Stimulated activated CD8-positive, alpha-beta memory T cell treated with anti-CD3 and anti-CD28 coated beads, Interleukin-4, amount 100 ng/mL, for 48 hours (primary cell): ENCODE measurements around the gene SLC19A1.
"Not testable (repeated sequence)": the region's sequence is repeated elsewhere in the genome, so short reads cannot be mapped to it uniquely, and the experiment has no call there.

Source experiments
- DNase-seq: peaks from one replicate; pipeline ENCODE4 v3.0.0-alpha.2; 2020

SLC19A1 gene

DNA sequence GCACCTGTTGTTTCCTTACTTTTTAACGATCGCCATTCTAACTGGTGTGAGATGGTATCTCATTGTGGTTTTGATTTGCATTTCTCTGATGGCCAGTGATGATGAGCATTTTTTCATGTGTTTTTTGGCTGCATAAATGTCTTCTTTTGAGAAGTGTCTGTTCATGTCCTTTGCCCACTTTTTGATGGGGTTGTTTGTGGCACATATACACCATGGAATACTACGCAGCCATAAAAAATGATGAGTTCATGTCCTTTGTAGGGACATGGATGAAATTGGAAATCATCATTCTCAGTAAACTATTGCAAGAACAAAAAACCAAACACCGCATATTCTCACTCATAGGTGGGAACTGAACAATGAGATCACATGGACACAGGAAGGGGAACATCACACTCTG lies 39.0 kb downstream of the SLC19A1 start:
- not testable (repeated sequence) for DNase-seq

DNA sequence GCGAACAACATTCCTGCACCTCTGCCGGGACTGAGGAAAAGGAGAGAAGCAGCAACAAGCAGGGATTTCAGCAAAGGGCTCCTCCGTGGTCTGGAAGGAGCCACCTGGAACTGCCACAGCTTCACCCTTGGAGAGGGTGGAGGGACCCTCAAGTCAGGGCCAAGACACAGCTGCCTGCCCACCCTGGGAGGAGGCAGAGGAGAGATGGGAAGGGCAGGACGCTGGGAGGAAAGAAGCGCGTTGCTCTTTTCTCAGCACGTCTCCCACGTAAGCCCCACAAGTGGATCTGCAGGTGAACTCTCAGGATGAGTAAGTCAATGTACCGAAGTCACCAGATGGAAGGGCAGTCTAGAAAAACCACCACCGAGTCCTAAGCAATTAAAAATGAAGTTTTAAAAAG lies 39.6 kb downstream of the SLC19A1 start:
- no peak for DNase-seq

DNA sequence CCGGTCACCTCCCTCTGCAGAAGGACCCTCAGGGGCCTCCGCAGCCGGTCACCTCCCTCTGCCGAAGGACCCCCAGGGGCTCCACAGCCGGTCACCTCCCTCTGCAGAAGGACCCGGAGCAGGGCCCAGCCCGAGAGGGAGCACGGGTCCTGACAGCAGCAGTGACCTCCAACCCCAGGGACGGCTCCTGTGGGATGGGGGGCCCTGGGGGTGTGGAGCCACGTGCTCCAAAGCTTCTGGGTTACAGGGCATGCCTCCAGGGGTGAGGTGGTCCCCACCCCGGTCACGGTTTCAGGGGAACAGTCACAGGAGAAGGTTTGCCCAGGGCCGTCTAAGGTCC lies 40.3 kb downstream of the SLC19A1 start:
- no peak for DNase-seq

GRCh38 chr21:45501081-45502005 lies 40.9 kb downstream of the SLC19A1 start:
- DNase-seq = not testable (repeated sequence)

GRCh38 chr21:45499970-45500577 lies 42.2 kb downstream of the SLC19A1 start:
- no peak for DNase-seq

DNA sequence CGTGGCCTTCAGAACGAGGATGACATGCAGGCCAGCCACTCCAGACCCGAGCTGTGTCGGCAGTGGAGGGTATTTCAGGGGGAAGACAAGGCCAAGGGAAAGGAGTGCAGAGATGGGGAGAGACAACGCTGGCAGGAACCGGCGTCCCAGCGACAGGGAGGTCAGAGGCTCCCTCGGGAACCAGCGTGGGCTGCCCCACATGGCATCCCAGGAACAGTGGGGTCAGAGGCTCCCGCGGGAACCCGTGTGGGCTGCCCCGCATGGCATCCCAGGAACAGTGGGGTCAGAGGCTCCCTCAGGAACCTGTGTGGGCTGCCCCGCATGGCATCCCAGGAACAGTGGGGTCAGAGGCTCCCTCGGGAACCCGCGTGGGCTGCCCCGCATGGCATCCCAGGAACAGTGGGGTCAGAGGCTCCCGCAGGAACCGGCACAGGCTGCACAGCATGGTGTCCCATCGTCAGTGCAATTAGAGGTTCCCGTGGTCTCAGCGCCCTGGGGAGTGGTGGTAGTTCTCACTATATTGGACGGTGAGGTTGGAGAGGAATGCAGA lies 43.0 kb downstream of the SLC19A1 start:
- no peak for DNase-seq

DNA sequence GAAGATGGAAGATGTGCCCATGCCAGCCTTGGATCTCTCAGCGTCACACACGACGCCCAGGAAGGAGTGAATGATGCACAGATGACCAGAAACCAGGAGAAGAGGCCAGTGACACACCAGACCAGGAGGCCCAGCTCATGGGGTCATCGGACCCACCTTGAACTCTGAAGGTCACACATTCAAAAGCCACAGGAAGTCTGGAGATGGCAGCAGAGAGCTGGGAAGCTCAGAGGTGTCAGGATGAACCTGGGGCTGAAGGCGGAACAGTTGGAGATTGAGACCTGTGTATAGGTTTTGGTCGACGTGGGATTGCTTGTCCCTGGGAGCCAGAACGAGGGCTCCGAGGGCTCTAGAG lies 43.6 kb downstream of the SLC19A1 start:
- DNase-seq = no peak

DNA sequence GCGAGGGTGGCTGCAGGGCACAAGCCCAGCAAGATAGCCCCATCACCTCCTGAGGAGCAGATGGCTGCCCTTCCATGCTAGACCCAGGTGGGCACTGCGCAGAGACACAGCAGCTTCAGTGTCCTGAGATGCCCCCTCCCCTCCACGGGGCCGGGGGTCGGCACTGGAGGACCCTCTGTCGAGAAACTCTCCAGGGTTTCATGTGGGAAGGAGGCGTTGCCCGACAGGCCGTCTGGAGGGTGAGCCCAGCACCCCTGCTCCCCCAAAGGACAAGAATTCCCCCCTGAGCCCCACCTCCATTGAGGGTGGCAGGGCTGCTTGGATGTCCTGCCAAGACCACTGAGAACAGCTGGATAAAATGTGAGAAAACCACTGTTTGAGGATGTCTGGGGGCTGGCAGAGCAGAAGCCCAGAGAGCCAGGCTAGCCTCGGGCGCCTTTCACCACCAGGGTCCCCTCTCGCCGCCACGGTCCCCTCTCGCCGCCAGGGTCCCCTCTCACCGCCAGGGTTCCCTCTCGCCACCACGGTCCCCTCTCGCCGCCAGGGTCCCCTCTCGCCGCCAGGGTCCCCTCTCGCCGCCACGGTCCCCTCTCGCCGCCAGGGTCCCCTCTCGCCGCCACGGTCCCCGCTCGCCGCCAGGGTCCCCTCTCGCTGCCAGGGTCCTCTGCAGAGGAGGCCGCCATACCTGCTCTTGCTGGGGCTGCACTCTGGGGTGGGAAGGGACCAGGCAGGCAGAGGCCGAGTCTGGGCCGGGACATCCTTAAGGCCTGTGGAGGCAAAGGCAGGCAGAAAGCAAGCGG lies 44.2 kb downstream of the SLC19A1 start:
- DNase-seq = no peak

- no peak for DNase-seq
These were observed 45.0 kb downstream of the SLC19A1 start for GRCh38 chr21:45496968-45497845.

- no peak for DNase-seq
These were observed 45.9 kb downstream of the SLC19A1 start for GRCh38 chr21:45496151-45496967.

DNA sequence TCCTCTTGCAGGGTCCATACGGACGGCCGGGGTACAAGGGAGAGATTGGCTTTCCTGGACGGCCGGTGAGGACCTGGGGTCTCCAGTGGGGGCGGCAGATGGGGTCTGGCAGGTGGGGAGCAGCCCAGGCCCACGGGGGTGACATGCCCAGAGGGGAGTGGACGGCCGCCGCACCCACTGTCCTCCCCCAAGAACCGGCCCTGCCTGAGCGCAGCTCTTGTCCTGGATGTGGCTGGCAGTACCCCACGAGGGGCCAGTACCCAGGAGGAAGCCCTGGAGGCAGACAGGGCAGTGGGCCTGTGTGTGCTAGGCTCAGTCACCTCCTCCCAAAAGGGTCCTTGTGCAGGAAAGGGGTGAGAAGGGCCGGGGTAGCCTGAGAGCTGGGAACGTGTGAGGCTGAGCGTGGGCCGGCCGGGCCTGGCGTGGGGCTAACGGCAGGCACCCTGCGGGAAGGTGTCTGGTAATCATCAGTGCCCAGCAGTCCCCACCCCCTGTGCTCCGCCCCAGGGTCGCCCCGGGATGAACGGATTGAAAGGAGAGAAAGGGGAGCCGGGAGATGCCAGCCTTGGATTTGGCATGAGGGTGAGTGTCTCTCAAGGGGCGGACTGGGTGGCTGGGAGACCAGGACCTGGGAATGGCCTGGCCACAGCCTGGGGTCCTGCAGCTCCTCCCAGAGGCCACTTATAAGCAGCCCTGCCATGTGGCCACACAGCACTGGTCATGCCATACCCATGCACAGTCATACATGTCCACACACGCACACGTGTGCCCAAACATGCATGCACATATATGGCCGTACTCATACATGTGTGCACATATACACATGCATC lies 47.2 kb downstream of the SLC19A1 start:
- DNase-seq = no peak

GRCh38 chr21:45494135-45494850 lies 47.9 kb downstream of the SLC19A1 start:
- no peak for DNase-seq

GRCh38 chr21:45493401-45494001 lies 48.7 kb downstream of the SLC19A1 start:
- DNase-seq = no peak

GRCh38 chr21:45492765-45493164 lies 49.5 kb downstream of the SLC19A1 start:
- no peak for DNase-seq

GRCh38 chr21:45491623-45492022 lies 50.6 kb downstream of the SLC19A1 start:
- no peak for DNase-seq

- no peak for DNase-seq
These were observed 51.2 kb downstream of the SLC19A1 start for GRCh38 chr21:45491056-45491455.

- no peak for DNase-seq
These were observed 52.0 kb downstream of the SLC19A1 start for GRCh38 chr21:45490049-45490731.

DNA sequence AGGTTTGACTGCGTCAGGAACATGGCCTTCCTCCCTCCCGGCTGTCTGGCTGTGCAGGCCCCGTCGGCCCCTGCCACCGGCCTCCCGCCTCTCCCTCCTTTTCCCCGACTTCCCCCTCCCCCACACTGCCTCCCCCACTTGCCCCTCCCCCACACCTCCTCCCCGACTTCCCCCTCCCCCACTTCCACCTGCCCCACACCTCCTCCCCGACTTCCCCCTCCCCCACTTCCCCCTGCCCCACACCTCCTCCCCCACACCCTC lies 52.6 kb downstream of the SLC19A1 start:
- no peak for DNase-seq
